ENCODE measurements around the gene TWSG1. TPM values are rescaled to one million over a fixed set of nuclear protein-coding genes. Genes with fewer than 3 reads are reported as not detected.

The TWSG1 gene
- total and polyA plus RNA-seq, 2 donors (not counting 3 experiments of a cell fraction or from before 2014, with no cell fraction given): 52.4 to 57.4 TPM

GRCh38 chr18:9354256-9354655 lies 19.7 kb downstream of the TWSG1 start:
- no peak for FAIRE-seq
- Histone ChIP-seq H3K9me1 (replicated peaks; ENCODE audit: control insufficient read depth, extremely low read depth, insufficient read depth, low read length) (no peaks in the 10 kb centered on the region), H3K4me1 (ENCODE audit: control insufficient read depth, extremely low read depth, insufficient read depth, low read length) (no peaks in the 10 kb centered on the region), H3K9ac (replicated peaks; ENCODE audit: extremely low read depth, insufficient read depth, low read length) (no peak overlapping the region), H4K20me1 (replicated peaks; ENCODE audit: control insufficient read depth, extremely low read depth, insufficient read depth, low read length) (no peaks in the 10 kb centered on the region), H3K27me3 (ENCODE audit: control insufficient read depth in 2 of 2, insufficient read depth in 2 of 2, low read length in 2 of 2) (no peaks in the 10 kb centered on the region), H3K4me3 (replicated peaks in 1 of 3; ENCODE audit: insufficient read depth in 1 of 3, low read depth in 1 of 3, low read length in 3 of 3) (no peak overlapping the region), H3K79me2 (ENCODE audit: control insufficient read depth, insufficient read depth, low read length) (peaks cover 19% of the 10 kb centered on the region), H3K36me3 (ENCODE audit: control insufficient read depth in 2 of 2, extremely low read depth in 1 of 2, insufficient read depth in 2 of 2, low read length in 2 of 2) (no peaks in the 10 kb centered on the region), H3K9me3 (replicated peaks; ENCODE audit: control insufficient read depth, insufficient read depth, low read length) (no peaks in the 10 kb centered on the region), H2AFZ (ENCODE audit: low read depth, low read length) (no peak overlapping the region), H3K27ac (ENCODE audit: insufficient read depth, low read depth, low read length) (no peak overlapping the region), H3K4me2 (ENCODE audit: insufficient read depth, low read length) (no peak overlapping the region)
- intact Hi-C loops (cut with micrococcal nuclease) (no loop called here), dilution Hi-C loops (cut with MboI; ENCODE audit: extremely low pct_ligation_motif_present, low sequenced_read_pairs) (no loop called here)
- no TSS peak for BruUV-seq (replicated peaks)
- TF ChIP-seq MYC (IDR thresholded peaks at IDR 0.05; ENCODE audit: low read depth, low read length) (no peak), POLR2A (IDR thresholded peaks at IDR 0.05; ENCODE audit: low read depth, low read length) (no peak), FOS (IDR thresholded peaks at IDR 0.05; ENCODE audit: borderline replicate concordance, insufficient read depth, low read length) (no peak)
- POLR2A ChIA-PET: no interaction called here
- CTCF ChIA-PET: no interaction called here
- DNase-seq (ENCODE audit: low read depth, low spot score): no peak

GRCh38 chr18:9356976-9357375 lies 22.4 kb downstream of the TWSG1 start:
- Histone ChIP-seq H3K9me3 (replicated peaks; ENCODE audit: control insufficient read depth, insufficient read depth, low read length) (no peaks in the 10 kb centered on the region), H3K4me3 (replicated peaks in 1 of 3; ENCODE audit: insufficient read depth in 1 of 3, low read depth in 1 of 3, low read length in 3 of 3) (no peak overlapping the region), H3K36me3 (ENCODE audit: control insufficient read depth in 2 of 2, extremely low read depth in 1 of 2, insufficient read depth in 2 of 2, low read length in 2 of 2) (no peaks in the 10 kb centered on the region), H3K9ac (replicated peaks; ENCODE audit: extremely low read depth, insufficient read depth, low read length) (no peak overlapping the region), H3K79me2 (ENCODE audit: control insufficient read depth, insufficient read depth, low read length) (peaks cover 14% of the 10 kb centered on the region), H3K9me1 (replicated peaks; ENCODE audit: control insufficient read depth, extremely low read depth, insufficient read depth, low read length) (no peaks in the 10 kb centered on the region), H3K4me2 (ENCODE audit: insufficient read depth, low read length) (no peak overlapping the region), H3K27ac (ENCODE audit: insufficient read depth, low read depth, low read length) (no peak overlapping the region), H3K27me3 (ENCODE audit: control insufficient read depth in 2 of 2, insufficient read depth in 2 of 2, low read length in 2 of 2) (no peaks in the 10 kb centered on the region), H3K4me1 (ENCODE audit: control insufficient read depth, extremely low read depth, insufficient read depth, low read length) (no peaks in the 10 kb centered on the region), H2AFZ (ENCODE audit: low read depth, low read length) (no peak overlapping the region), H4K20me1 (replicated peaks; ENCODE audit: control insufficient read depth, extremely low read depth, insufficient read depth, low read length) (no peaks in the 10 kb centered on the region)
- TF ChIP-seq MYC (IDR thresholded peaks at IDR 0.05; ENCODE audit: low read depth, low read length) (no peak), POLR2A (IDR thresholded peaks at IDR 0.05; ENCODE audit: low read depth, low read length) (no peak), JUN (IDR thresholded peaks at IDR 0.05; ENCODE audit: borderline replicate concordance, insufficient read depth, insufficient read length, low read depth) (no peak), EZH2 (IDR thresholded peaks at IDR 0.05; ENCODE audit: borderline replicate concordance, low read depth, low read length, severe bottlenecking) (no peak), POLR2AphosphoS5 (IDR thresholded peaks at IDR 0.05; ENCODE audit: insufficient read depth, low read depth, low read length) (no peak), GATA2 (IDR thresholded peaks at IDR 0.05; ENCODE audit: insufficient read depth, insufficient read length, low read depth, low read length) (no peak), FOS (IDR thresholded peaks at IDR 0.05; ENCODE audit: borderline replicate concordance, insufficient read depth, low read length) (no peak), CTCF (IDR thresholded peaks at IDR 0.05; ENCODE audit: extremely low read depth in 1 of 2, insufficient read depth in 1 of 2, low read depth in 1 of 2, low read length in 2 of 2) (no peak)
- TF ChIP-seq, protein P1, sequence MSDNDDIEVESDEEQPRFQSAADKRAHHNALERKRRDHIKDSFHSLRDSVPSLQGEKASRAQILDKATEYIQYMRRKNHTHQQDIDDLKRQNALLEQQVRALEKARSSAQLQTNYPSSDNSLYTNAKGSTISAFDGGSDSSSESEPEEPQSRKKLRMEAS (IDR thresholded peaks at IDR 0.05; ENCODE audit: insufficient read depth, insufficient read length): no peak
- no peak for DNase-seq (ENCODE audit: low read depth, low spot score)
- dilution Hi-C loops (cut with MboI; ENCODE audit: extremely low pct_ligation_motif_present, low sequenced_read_pairs) (no loop called here), intact Hi-C loops (cut with micrococcal nuclease) (no loop called here)
- FAIRE-seq: no peak
- POLR2A ChIA-PET: interaction anchor here (0.7 kb wide), 1 partner anchor 25 kb away, joined by 6 read pairs; no protein-coding TSS in a partner anchor
- CTCF ChIA-PET: interaction anchor here (0.7 to 2.8 kb wide), 3 partner anchors 10 to 209 kb away, joined by 3 to 20 read pairs (median 3); no protein-coding TSS in a partner anchor
- BruUV-seq (replicated peaks): no TSS peak
